ENCODE data around the gene PRR5. TPM values are rescaled to one million over a fixed set of nuclear protein-coding genes. Genes with fewer than 3 reads are reported as not detected.
"Not testable (repeated sequence)": the region's sequence is repeated elsewhere in the genome, so short reads cannot be mapped to it uniquely, and the experiment has no call there.

PRR5 gene
- total RNA-seq, 2 donors from 2014 or later: 15.7 to 29.2 TPM

GRCh38 chr22:44668190-44668885, 33.7 kb upstream of the PRR5 start:
- H3K4me1 Mint-ChIP-seq (ENCODE audit: low read depth in 2 of 2): peaks cover 59 to 66% of the 10 kb centered on the region in 2 donors
- H3K9me3 Mint-ChIP-seq: no peaks in the 10 kb centered on the region
- DNase-seq (ENCODE audit: low spot score): no peak
- peak overlapping the region; percentile 72 to 75 for H3K27ac Mint-ChIP-seq
- H3K4me3 Mint-ChIP-seq: peak overlapping the region; percentile 77
- ATAC-seq: peak; percentile 51 to 68
- no peaks in the 10 kb centered on the region for H3K36me3 Mint-ChIP-seq
- H3K27me3 Mint-ChIP-seq: no peaks in the 10 kb centered on the region

GRCh38 chr22:44668886-44669521, 33.0 kb upstream of the PRR5 start:
- peak overlapping the region in 1 of 2 donors; percentile 31 for H3K27ac Mint-ChIP-seq
- no peaks in the 10 kb centered on the region for H3K9me3 Mint-ChIP-seq
- ATAC-seq (peak in 1 of 2 donors; percentile 1), DNase-seq (ENCODE audit: low spot score) (no peak)
- H3K27me3 Mint-ChIP-seq: no peaks in the 10 kb centered on the region
- H3K4me1 Mint-ChIP-seq (ENCODE audit: low read depth in 2 of 2): peaks cover 56 to 62% of the 10 kb centered on the region in 2 donors
- H3K4me3 Mint-ChIP-seq: peak overlapping the region; percentile 80
- H3K36me3 Mint-ChIP-seq: no peaks in the 10 kb centered on the region

GRCh38 chr22:44669561-44669976, 32.4 kb upstream of the PRR5 start:
- ATAC-seq: no peak
- Mint-ChIP-seq H3K27ac (peak overlapping the region in 1 of 2 donors; percentile 31), H3K4me3 (peak overlapping the region; percentile 80), H3K4me1 (ENCODE audit: low read depth in 2 of 2) (peaks cover 50 to 57% of the 10 kb centered on the region in 2 donors), H3K36me3 (no peaks in the 10 kb centered on the region), H3K27me3 (no peaks in the 10 kb centered on the region), H3K9me3 (no peaks in the 10 kb centered on the region)
- DNase-seq (ENCODE audit: low spot score): no peak

GRCh38 chr22:44670220-44670988, 31.6 kb upstream of the PRR5 start:
- no peaks in the 10 kb centered on the region for H3K9me3 Mint-ChIP-seq
- ATAC-seq (no peak), DNase-seq (ENCODE audit: low spot score) (no peak)
- H3K36me3 Mint-ChIP-seq: no peaks in the 10 kb centered on the region
- no peaks in the 10 kb centered on the region for H3K27me3 Mint-ChIP-seq
- peak overlapping the region; percentile 10 for H3K4me3 Mint-ChIP-seq
- peak overlapping the region; percentile 75 to 92 for H3K27ac Mint-ChIP-seq
- H3K4me1 Mint-ChIP-seq (ENCODE audit: low read depth in 2 of 2): peaks cover 44 to 52% of the 10 kb centered on the region in 2 donors

- Mint-ChIP-seq H3K27ac (peak overlapping the region; percentile 75 to 92), H3K27me3 (no peaks in the 10 kb centered on the region), H3K4me1 (ENCODE audit: low read depth in 2 of 2) (peaks cover 42 to 46% of the 10 kb centered on the region in 2 donors), H3K4me3 (peak overlapping the region; percentile 53), H3K9me3 (no peaks in the 10 kb centered on the region), H3K36me3 (no peaks in the 10 kb centered on the region)
- DNase-seq (ENCODE audit: low spot score) (no peak), ATAC-seq (peak; percentile 83)
Observed at GRCh38 chr22:44671742-44672141, 30.3 kb upstream of the PRR5 start.

GRCh38 chr22:44672632-44673031, 29.4 kb upstream of the PRR5 start:
- ATAC-seq: no peak
- Mint-ChIP-seq H3K4me3 (no peak overlapping the region), H3K4me1 (ENCODE audit: low read depth in 2 of 2) (peaks cover 39 to 45% of the 10 kb centered on the region in 2 donors)

GRCh38 chr22:44673406-44673805, 28.6 kb upstream of the PRR5 start:
- Mint-ChIP-seq H3K27me3 (no peaks in the 10 kb centered on the region), H3K4me3 (no peak overlapping the region), H3K27ac (no peak overlapping the region), H3K9me3 (no peaks in the 10 kb centered on the region), H3K36me3 (no peaks in the 10 kb centered on the region), H3K4me1 (ENCODE audit: low read depth in 2 of 2) (peaks cover 38 to 43% of the 10 kb centered on the region in 2 donors)
- ATAC-seq (no peak), DNase-seq (ENCODE audit: low spot score) (no peak)

More at GRCh38 chr22:44672632-44673031, 29.4 kb upstream of the PRR5 start:
- no peak overlapping the region for H3K27ac Mint-ChIP-seq
- no peak for DNase-seq (ENCODE audit: low spot score)
- no peaks in the 10 kb centered on the region for H3K27me3 Mint-ChIP-seq
- H3K36me3 Mint-ChIP-seq: no peaks in the 10 kb centered on the region
- no peaks in the 10 kb centered on the region for H3K9me3 Mint-ChIP-seq

GRCh38 chr22:44676066-44676440, 26.0 kb upstream of the PRR5 start:
- Mint-ChIP-seq H3K4me3 (peak overlapping the region; percentile 31), H3K27ac (peak overlapping the region in 1 of 2 donors; percentile 72), H3K4me1 (ENCODE audit: low read depth in 2 of 2) (peaks cover 30 to 31% of the 10 kb centered on the region in 2 donors)
- H3K27me3 Mint-ChIP-seq; ATAC-seq; DNase-seq (ENCODE audit: low spot score); H3K36me3 Mint-ChIP-seq; H3K9me3 Mint-ChIP-seq: not testable (repeated sequence)

GRCh38 chr22:44676441-44677352, 25.3 kb upstream of the PRR5 start:
- ATAC-seq (peak; percentile 11 to 61), DNase-seq (ENCODE audit: low spot score) (no peak)
- H3K4me1 Mint-ChIP-seq (ENCODE audit: low read depth in 2 of 2): peaks cover 27 to 28% of the 10 kb centered on the region in 2 donors
- H3K27me3 Mint-ChIP-seq: no peaks in the 10 kb centered on the region
- no peaks in the 10 kb centered on the region for H3K9me3 Mint-ChIP-seq
- peak overlapping the region in 1 of 2 donors; percentile 72 for H3K27ac Mint-ChIP-seq
- H3K36me3 Mint-ChIP-seq: no peaks in the 10 kb centered on the region
- H3K4me3 Mint-ChIP-seq: peak overlapping the region; percentile 31

GRCh38 chr22:44677353-44677840, 24.6 kb upstream of the PRR5 start:
- no peak for DNase-seq (ENCODE audit: low spot score)
- Mint-ChIP-seq H3K4me3 (peak overlapping the region; percentile 26), H3K27me3 (no peaks in the 10 kb centered on the region), H3K36me3 (no peaks in the 10 kb centered on the region), H3K9me3 (no peaks in the 10 kb centered on the region), H3K27ac (peak overlapping the region in 1 of 2 donors; percentile 72), H3K4me1 (ENCODE audit: low read depth in 2 of 2) (peaks cover 25 to 26% of the 10 kb centered on the region in 2 donors)
- ATAC-seq: peak; percentile 45 to 61

GRCh38 chr22:44677871-44678555, 24.0 kb upstream of the PRR5 start:
- Mint-ChIP-seq H3K9me3 (no peaks in the 10 kb centered on the region), H3K27ac (no peak overlapping the region), H3K27me3 (no peaks in the 10 kb centered on the region), H3K4me3 (no peak overlapping the region), H3K36me3 (no peaks in the 10 kb centered on the region), H3K4me1 (ENCODE audit: low read depth in 2 of 2) (peaks cover 31 to 32% of the 10 kb centered on the region in 2 donors)
- no peak for ATAC-seq
- no peak for DNase-seq (ENCODE audit: low spot score)

GRCh38 chr22:44678556-44679305, 23.3 kb upstream of the PRR5 start:
- Mint-ChIP-seq H3K4me3 (no peak overlapping the region), H3K27me3 (no peaks in the 10 kb centered on the region), H3K9me3 (no peaks in the 10 kb centered on the region), H3K4me1 (ENCODE audit: low read depth in 2 of 2) (peaks cover 33 to 34% of the 10 kb centered on the region in 2 donors), H3K27ac (no peak overlapping the region), H3K36me3 (no peaks in the 10 kb centered on the region)
- ATAC-seq (no peak), DNase-seq (ENCODE audit: low spot score) (no peak)
